HG02943 (cell line): Measurements from ENCODE around the gene NRSN2.
"Not testable (repeated sequence)": the region's sequence is repeated elsewhere in the genome, so short reads cannot be mapped to it uniquely, and the experiment has no call there.

Experiments
- ATAC-seq: cut with Tn5 transposase; IDR thresholded peaks from one replicate; pipeline ENCODE4 v1.9.1; 2021; ENCODE audit warnings: mild to moderate bottlenecking, low read depth, moderate library complexity; ENCODE audit not compliant: unreplicated experiment

The NRSN2 gene

DNA sequence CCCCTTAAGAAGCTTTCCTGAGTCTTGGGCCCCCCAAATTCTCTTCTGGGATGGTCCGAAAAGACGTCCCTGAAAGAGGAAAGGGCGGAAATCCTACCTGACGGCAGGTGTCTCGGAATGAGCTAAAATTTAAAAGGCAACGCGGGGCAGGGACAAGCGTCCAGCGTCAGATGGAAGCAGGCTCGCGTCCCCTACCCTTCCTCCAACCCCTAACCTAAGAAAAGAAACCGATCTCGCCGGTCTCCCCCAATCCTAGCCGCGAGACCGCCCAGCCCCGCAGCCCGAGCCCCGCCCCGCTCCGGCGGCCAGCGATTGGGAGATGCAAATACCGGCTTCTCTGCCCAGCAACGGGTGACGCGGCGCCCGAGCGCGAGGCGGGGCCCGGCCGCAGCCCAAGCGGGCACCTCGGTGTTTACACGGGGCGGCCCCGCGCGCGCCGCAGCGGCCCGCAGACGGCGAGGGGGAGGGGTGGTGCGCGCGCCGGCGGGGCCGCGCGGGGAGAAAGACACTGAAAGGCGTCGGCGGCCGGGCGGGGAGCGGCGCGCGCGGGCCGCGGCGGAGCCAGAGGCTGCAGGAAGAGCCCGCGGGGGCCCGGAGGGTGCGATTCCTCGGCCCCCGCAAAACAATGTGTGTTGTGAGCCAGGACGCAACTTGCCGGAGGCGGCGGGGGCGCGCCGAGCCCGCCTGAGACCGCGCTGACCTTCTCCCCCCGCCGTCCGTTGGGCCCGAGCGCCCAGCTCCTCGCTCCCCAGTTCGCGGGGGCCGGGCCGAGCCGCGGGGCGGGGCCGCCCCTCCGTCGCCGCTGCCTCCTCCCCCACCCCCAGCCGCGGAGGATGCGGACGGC, 21.6 kb upstream of the NRSN2 start, which contains the start of gene SOX12:
Gene SOX12 (plus strand): TSS at position 508 of the 844 bp plus-strand sequence. CDS start 373 bp downstream, outside the sequence.
- peak; percentile 62 for ATAC-seq

DNA sequence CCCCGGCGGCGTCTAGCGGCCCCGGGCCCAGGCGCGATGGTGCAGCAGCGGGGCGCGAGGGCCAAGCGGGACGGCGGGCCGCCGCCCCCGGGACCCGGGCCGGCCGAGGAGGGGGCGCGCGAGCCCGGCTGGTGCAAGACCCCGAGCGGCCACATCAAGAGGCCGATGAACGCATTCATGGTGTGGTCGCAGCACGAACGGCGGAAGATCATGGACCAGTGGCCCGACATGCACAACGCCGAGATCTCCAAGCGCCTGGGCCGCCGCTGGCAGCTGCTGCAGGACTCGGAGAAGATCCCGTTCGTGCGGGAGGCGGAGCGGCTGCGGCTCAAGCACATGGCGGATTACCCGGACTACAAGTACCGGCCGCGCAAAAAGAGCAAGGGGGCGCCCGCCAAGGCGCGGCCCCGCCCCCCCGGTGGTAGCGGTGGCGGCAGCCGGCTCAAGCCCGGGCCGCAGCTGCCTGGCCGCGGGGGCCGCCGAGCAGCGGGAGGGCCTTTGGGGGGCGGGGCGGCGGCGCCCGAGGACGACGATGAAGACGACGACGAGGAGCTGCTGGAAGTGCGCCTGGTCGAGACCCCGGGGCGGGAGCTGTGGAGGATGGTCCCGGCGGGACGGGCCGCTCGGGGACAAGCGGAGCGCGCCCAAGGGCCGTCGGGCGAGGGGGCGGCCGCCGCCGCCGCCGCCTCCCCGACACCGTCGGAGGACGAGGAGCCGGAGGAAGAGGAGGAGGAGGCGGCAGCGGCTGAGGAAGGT, 20.8 kb upstream of the NRSN2 start:
- no peak for ATAC-seq

GRCh38 chr20:326645-327185, 20.2 kb upstream of the NRSN2 start:
- ATAC-seq: no peak

DNA sequence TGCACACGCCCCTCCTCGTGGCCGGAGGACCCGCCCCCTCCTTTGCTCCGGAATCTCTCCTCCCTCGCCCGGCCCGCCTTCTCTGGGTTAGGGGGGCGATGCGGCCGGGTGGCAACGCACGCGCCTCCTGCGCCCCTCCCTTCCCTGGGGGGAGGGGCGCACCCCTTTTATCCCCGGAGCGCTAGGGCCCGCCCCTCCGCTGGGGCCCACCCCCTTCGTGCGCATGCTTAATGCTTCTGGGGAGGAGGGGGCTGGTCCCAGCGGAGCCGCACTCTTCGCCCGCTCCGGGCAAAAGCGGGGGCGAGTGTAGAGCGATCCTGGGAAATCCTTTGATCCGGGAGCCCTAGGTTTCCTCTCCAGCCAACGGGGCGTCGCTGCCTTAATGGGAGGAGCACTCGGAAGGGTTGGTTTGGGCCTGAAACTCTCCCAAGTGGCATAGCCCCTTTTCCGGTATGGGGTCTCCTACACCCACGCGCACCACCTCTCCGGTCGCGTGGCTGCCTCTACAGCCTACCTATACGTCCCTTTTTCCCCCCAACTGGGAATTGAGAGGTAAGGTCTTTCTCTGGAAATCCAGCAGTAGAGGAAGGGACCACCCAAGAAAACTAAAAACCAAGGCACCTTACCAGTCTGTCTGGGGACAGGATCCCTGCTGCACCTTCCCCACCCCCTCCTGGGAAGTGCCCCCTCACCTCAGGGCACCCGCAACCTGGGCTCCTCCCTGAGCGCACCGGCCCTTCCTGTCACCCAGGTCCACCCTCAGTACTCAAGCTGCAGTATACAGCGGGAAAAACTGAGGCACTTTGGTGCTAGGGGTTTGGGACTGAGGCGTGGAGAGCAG, 19.5 kb upstream of the NRSN2 start:
- ATAC-seq: no peak

- no peak for ATAC-seq
Measured at GRCh38 chr20:328027-328974, 18.6 kb upstream of the NRSN2 start.

DNA sequence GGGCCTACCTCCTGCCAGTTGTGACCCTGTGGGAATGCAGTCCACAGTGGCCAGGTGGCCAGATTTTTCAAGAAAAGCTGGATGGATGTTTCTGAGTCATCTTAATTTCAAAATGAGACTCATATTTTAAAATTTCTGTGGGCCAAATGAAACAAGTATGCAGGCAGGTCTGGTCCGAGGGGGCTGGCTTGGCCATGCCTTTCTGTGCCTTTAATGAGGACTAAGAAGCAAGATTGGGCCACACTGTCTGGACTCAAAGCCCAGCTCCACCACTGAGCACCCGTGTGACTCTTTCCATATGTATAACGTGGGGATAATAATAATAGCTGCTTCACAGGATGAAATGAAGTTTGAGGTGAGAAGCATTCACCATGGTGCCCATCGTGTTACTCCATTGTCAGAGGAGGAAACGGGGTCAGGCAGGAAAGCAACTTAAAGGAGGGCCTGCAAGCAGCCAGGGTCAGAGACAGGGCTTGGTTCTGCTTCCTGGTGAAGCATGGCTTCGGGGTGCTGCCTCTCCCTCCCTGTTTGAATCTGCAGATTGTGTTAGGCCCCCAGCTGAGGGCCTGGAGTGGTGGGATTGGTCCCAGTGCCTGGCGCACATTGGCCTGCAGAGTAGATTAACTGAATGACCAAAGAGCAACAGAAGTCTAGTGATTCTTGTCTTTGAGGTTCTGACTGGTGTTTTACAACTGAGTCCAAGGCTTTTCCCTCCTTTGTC, 17.8 kb upstream of the NRSN2 start:
- no peak for ATAC-seq

GRCh38 chr20:329851-330232, 17.1 kb upstream of the NRSN2 start:
- ATAC-seq: no peak

DNA sequence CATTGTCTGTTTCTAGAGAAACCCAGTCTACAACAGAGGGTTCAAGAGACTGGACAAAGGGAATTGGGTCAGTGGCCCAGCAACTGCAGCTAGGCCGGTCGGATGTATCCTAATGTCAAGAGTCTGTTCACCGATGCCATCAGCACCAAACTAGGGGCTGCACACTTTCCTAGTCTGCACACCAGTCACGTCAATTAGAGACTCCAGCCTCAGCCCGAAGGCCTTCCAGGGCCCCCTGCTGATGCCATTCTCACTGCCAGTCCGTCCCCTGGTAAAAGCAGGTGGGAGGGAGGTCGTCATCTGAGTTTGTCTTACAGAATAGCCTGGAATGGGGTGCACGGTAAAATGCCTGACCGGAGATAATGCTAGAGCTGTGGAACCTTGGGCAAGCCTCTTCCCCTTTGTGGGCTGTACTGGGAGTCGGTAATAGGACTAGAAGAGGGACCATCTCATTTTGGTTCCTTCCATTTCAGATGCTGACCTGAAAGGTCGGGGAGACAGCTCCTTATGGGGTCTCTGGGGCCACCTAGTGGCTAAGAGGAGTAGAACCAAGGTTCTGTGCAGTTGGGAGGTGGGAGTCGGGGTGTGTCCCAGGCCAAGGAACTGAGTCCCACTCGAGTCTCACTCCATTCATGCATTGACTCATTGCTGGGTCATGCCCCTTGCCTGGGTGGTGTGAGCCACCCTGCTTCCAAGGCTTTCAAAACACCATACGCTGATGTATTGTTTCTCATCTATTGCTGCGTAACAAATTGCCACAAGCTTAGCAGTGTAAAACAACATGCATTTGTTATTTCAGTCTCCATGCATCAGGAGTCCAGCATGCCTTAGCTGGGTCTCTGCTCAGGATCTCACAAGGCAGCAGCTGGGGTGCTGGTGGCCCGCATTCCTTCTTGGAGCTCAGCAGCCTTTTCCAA, 16.4 kb upstream of the NRSN2 start:
- no peak for ATAC-seq

DNA sequence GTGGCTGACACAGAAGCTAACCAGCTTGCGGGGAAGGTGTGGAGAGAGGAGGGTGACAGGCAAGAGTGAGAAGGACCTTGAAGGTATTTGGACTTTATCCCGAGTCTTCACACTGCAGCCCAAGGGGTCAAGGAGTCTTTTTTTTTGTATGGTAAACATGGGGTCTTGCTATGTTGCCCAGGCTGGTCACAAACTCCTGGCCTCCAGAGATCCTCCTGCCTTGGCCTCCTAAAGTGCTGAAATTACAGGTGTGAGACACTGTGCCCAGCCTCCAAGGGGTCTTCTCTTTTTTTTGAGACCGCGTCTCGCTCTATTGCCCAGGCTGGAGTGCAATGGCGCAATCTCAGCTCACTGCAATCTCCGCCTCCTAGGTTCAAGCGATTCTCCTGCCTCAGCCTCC, 12.3 kb upstream of the NRSN2 start:
- ATAC-seq: no peak

- ATAC-seq: not testable (repeated sequence)
Measured at GRCh38 chr20:336040-336439, 10.9 kb upstream of the NRSN2 start.

DNA sequence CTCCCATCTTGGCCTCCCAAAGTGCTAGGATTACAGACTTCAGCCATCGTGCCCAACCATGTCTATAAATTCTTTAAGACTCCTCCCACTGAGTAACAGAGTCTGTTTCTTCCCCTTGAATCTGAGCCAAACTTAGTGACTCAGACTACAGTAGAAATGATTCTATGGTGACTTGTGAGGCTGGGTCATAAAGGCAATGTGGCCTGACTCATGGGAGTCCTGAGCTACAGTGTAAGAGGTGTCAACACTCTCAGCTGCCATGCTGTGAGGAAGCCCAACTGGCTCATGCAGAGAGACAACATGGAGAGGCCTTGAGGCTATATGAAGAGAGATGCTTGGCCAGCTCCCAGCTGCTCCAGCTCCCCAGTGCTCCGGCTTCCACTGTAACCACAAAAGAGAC, 5.2 kb upstream of the NRSN2 start:
- ATAC-seq: no peak

- no peak for ATAC-seq
Measured at GRCh38 chr20:343107-343506, 3.8 kb upstream of the NRSN2 start.

DNA sequence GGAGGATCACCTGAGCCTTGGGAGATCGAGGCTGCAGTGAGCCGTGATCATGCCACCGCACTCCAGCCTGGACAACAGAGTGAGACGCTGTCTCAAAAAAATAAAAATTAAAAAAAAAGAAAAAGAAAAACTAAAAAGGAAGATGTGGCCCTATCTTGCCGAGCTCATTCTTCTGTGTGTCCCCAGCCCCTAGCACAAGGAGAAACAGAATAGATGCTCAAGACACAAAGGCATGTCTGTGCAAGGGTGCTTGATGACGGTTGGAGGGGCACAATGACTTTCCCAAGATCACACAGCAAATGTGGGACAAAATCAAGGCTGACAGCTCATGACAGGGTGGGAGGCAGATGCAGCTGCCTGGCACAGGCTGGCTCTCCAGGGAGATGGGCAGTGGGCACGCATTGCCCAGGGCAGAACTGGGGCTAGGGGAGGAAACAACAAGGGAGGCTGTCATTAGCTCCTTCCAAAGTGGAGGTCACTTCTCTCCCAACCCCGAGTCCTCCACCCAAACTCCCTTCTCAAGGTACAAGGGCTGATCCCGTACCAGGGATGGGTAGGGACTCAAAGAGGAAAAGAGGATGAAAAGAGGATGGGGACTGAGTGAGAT, 775 bp upstream of the NRSN2 start:
- no peak for ATAC-seq

- peak; percentile 12 for ATAC-seq
Measured at GRCh38 chr20:347317-347639, 367 bp downstream of the NRSN2 start.

GRCh38 chr20:347640-348484, 951 bp downstream of the NRSN2 start:
- peak; percentile 71 for ATAC-seq

GRCh38 chr20:348972-349841, 2.3 kb downstream of the NRSN2 start:
- ATAC-seq: no peak
